SIG-M5 treated with dmso at 0.1 percent for 504 hours (cell line): ENCODE data around the gene TRAPPC1.
"Not testable (repeated sequence)": the region's sequence is repeated elsewhere in the genome, so short reads cannot be mapped to it uniquely, and the experiment has no call there.

Experiments
- DNase-seq: peaks from one replicate; lab custom pipeline; 2025; ENCODE audit not compliant: unreplicated experiment; lab: John Stamatoyannopoulos, UW

Gene TRAPPC1, protein sequence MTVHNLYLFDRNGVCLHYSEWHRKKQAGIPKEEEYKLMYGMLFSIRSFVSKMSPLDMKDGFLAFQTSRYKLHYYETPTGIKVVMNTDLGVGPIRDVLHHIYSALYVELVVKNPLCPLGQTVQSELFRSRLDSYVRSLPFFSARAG

GRCh38 chr17:7931709-7932482 is at the start of gene TRAPPC1, which contains the start of gene CNTROB:
TRAPPC1 (minus strand) TSS chr17:7931946; CDS start chr17:7931829, 117 bp downstream.
CNTROB (plus strand) TSS chr17:7932206; CDS start chr17:7933080, 874 bp downstream.
- peak; percentile 97 for DNase-seq

DNA sequence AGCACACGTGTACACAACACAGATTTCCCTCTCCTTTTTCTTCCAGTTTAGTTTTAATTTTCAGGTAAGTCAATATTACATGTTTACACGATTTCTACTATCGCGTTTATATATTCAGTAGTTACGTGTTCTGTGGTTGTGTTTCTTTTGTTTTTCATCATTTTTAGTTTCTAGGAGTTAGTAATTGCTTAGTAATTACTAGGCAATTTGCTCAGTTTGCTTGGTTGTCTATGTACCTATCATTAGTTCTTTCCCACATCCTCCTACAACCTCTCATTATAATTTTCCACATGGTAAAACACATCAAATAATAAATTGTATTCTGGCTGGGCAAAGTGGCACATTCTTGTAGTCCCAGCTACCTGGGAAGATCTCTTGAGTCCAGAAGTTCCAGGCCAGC is 46.1 kb upstream of the TRAPPC1 start:
- no peak for DNase-seq

- no peak for DNase-seq
Observed at GRCh38 chr17:7977039-7977438, 45.3 kb upstream of the TRAPPC1 start.

- no peak for DNase-seq
Observed at GRCh38 chr17:7974638-7975131, 42.9 kb upstream of the TRAPPC1 start.

GRCh38 chr17:7972131-7972785 is 40.5 kb upstream of the TRAPPC1 start:
- DNase-seq: no peak

DNA sequence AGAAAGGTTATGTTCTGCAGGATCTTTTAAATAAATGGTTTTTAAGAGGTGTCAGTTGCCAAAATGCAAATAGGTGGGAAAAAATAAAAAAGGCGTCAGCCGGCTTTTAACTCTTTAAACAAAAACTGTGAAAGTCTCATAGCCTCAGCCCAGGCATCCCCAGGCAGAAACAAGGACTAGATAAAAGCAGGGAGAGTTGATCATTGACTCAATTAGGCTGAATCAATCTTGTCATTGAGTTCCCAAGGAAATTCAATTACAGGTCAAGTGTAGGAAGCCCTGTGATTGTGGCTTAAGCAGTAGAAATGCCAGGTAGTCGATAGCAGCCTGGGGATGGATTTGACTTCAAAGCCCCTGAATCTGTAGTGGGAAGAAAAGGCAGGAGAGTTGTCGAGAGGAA is 39.9 kb upstream of the TRAPPC1 start:
- no peak for DNase-seq

DNA sequence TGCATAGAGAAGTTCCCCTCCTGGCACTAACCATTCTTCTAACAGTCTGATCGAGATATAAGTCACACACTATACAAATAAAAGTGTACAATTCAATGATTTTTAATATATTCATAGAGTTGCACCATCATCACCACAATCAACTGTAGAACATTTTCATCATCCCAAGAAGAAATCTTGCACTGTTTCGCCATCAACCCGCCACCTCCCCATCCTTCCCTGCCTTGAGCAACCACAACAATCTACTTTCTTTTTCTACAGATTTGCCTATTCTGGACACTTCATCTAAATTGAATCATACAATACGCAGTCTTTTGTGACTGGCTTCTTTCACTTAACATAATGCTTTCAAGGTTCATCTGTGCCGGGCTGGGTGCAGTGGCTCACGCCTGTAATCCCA is 37.7 kb upstream of the TRAPPC1 start:
- peak; percentile 85 for DNase-seq

GRCh38 chr17:7967751-7968150 is 36.0 kb upstream of the TRAPPC1 start:
- no peak for DNase-seq

DNA sequence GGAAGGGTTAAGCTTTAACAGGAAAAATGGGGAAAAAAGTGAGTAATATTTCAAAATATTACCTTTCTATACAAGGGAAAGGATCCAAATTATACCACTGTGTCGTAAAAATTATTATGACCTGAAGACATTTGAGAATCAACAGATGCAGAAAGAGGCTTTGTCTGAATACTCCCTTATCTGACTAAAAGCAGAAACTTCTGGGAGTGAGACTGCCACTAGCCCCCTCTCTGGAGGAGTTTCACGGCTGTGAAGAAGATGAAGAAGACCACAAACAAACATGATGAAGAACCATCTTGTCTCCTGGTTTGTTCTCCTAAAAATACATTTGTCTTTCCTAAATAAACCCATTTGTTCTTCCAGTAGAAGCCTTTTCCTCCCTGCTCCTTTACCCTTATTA is 29.7 kb upstream of the TRAPPC1 start:
- no peak for DNase-seq

- DNase-seq: peak; percentile 28
Observed at GRCh38 chr17:7959503-7960253, 27.9 kb upstream of the TRAPPC1 start.

GRCh38 chr17:7956228-7956965 is 24.7 kb upstream of the TRAPPC1 start:
- DNase-seq: no peak

DNA sequence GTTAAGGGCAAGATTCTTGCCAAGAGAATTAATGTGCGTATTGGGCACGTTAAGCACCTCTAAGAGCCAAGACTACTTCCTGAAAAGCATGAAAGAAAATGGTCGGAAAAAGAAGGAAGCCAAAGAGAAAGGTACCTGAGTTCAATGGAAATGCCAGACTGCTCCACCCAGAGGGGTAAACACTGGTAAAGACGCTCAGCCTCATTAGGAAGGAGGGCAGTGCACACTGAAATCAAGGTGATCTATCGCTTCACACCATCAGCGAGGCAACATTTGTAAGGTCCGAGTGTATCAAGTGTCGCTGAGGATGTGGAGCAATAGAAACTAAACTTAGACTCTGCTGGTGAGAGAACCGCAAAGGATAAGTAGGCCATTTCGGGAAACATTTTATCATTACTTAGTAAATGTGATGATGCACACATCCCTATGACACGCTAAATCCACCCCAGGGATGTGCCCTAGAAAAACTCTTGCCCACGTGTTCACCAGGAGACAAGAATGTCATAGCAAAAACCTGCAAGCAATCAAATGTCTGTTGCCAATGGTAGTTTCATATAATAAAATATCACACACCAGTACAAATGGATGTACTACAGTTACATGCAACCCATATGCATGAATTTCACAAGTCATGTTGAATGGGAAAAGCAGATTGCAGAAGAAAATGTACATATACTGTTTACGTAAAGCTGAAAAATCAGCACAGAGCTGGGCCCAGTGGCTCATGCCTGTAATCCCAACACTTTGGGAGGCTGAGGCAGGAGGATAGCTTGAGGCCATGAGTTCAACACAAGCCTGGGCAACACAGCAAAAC is 23.9 kb upstream of the TRAPPC1 start:
- DNase-seq: no peak

GRCh38 chr17:7953266-7953665 is 21.5 kb upstream of the TRAPPC1 start:
- DNase-seq: not testable (repeated sequence)

DNA sequence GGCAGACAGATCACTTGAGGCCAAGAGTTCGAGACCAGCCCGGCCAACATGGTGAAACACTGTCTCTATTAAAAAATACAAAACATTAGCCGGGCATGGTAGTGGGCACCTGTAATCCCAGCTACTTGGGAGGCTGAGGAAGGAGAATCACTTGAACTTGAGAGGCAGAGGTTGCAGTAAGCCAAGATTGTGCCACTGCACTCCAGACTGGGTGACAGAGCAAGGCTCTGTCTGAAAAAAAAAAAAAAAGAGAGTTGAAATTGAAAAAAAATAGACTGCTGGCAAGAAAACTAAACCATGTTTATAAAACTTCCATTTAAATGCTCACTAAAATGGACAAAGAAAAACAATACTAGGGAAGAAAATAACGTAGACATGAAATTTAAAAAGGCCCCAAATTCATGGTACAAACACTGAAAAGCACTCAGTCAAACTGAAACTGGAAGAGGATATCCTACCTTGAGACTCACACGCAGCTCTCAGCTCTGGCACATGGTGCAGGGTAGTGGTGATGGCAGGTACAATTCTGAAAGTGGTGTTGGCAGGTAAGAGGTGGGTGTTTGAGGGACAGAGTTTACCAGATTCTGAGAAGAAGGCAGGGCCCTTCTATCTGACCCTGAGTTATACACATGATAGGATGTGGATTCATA is 19.5 kb upstream of the TRAPPC1 start:
- DNase-seq: no peak

DNA sequence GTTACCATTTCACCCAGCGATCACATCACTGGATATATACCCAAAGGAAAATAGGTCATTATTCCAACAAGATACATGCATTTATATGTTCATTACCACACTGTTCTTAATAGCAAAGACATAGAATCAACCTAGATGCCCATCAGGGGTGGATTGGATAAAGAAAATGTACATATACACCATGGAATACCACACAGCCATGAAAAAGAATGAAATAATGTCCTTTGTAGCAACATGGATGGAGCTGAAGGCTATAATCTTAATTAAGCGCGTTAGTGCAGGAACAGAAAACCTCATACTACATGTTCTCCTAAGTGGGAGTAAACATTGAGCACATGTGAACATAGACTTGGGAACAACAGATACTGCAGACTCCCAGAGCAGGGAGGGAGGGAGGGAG is 18.8 kb upstream of the TRAPPC1 start:
- DNase-seq: no peak

DNA sequence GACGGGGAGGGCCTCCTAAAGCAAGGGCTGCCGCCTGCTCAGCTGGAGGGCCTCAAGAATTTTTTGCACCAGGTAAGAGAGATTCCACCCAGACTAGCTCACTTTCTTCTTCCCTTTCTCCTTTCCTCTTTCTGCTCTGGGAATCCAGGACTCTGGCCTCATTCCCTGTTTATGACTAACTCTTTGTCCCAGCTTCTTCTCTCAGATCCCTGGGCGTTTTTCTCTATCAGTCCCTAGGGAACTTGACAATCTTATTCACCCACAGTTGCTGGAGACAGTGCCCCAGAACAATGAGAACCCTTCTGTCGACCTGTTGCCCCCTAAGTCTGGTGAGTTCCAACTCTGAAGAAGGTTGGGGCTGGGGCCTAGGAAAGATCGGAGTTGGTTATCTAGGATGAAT is 15.9 kb upstream of the TRAPPC1 start:
- DNase-seq: no peak

DNA sequence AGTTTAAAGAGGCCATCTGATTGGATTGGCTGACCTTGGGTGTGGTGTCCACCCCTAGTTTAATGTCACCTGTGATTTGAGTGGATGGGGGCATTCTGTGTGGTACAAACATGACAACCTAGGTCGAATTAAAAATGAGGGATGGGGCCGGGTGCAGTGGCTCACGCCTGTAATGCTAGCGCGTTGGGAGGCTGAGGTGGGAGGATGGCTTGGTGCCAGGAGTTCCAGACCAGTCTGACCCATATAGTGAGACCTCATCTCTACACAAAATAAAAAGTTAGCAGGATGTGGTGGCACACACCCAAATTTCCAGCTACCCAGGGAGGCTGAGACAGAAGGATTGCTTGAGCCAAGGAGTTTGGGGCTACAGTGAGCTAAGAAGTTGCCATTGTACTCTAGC is 14.7 kb upstream of the TRAPPC1 start:
- DNase-seq: no peak

DNA sequence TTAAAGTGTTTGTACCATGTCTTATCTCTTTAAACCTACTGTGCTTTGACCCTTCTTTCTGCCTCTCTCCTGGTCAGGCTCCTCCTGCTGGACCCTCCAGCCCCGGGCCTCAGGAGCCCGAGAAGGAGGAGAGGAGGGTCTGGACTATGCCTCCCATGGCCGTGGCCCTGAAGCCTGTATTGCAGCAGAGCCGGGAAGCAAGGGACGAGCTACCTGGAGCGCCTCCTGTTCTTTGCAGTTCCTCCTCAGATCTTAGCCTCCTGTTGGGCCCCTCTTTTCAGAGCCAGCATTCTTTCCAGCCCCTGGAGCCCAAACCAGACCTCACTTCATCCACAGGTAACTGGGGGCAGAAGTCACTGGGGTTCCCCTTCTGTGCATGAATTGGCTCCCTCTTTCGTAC is 13.9 kb upstream of the TRAPPC1 start:
- no peak for DNase-seq

DNA sequence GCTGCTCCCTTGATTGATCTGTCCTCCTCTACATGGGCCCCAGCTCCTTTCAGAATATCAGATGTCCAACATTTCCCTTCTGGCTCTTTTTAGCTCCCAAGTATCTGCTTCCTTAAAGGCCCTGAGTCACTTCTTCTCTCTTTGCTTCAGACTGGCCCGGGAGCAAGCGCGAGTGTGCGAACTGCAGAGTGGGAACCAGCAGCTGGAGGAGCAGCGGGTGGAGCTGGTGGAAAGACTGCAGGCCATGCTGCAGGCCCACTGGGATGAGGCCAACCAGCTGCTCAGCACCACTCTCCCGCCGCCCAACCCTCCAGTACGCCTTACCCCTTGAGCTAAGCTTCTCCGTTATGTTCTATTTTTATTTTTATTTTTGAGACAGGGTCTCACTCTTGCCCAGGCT is 12.6 kb upstream of the TRAPPC1 start:
- DNase-seq: no peak
